PC-9 (cell line): Measurements from ENCODE around the gene COG5. TPM values are rescaled to one million over a fixed set of nuclear protein-coding genes. Genes with fewer than 3 reads are reported as not detected.

Experiments used
- BruUV-seq: library from RNA; stranded (reverse); fragments of 400-500 nt; replicated peaks from 2 replicates; lab custom pipeline; 2021; lab: Mats Ljungman, UMichigan
- CTCF ChIA-PET: fragments of 300-600 bp; sonication (Branson Sonifier 250); formaldehyde crosslinking; loops from one replicate; lab custom pipeline; 2022; ENCODE audit warnings: antibody characterized with exemption; lab: Charles Lee
- POLR2A ChIA-PET: fragments of 300-600 bp; sonication (Branson Sonifier 250); formaldehyde crosslinking; loops from one replicate; lab custom pipeline; 2022; ENCODE audit warnings: antibody characterized with exemption; ENCODE audit not compliant: unreplicated experiment; lab: Charles Lee
- DNase-seq, 2 experiments: peaks; one replicate each; pipeline versions ENCODE4 v3.0.0 to v3.0.0-alpha.2; 2015 to 2022; ENCODE audit warnings: mixed read lengths in 1 of 2
- H2AFZ ChIP-seq: fragments of 200-600 bp; sonication (generic); 2 replicates; pipeline ENCODE4 v1.8.1; 2017; ENCODE audit warnings: antibody characterized with exemption
- H3F3A ChIP-seq: fragments of 200-600 bp; sonication (generic); 2 replicates; pipeline ENCODE4 v1.8.1; 2017; ENCODE audit warnings: antibody characterized with exemption, mild to moderate bottlenecking, low read depth; ENCODE audit not compliant: insufficient read depth
- H3K27ac ChIP-seq: fragments of 200-600 bp; sonication (generic); 2 replicates; pipeline ENCODE4 v1.6.1; 2016; ENCODE audit warnings: mixed run types
- H3K27me3 ChIP-seq: fragments of 200-600 bp; sonication (generic); 2 replicates; pipeline ENCODE4 v1.6.1; 2016; ENCODE audit warnings: low read depth, mixed run types; ENCODE audit not compliant: insufficient read depth
- H3K36me3 ChIP-seq: fragments of 200-600 bp; sonication (generic); 2 replicates; pipeline ENCODE4 v1.6.1; 2016; ENCODE audit warnings: low read depth, mixed run types
- H3K4me1 ChIP-seq: fragments of 200-600 bp; sonication (generic); replicated peaks from 2 replicates; pipeline ENCODE4 v1.6.1; 2016; ENCODE audit warnings: mixed run types; ENCODE audit not compliant: insufficient read depth
- H3K4me2 ChIP-seq: fragments of 200-600 bp; sonication (generic); 2 replicates; pipeline ENCODE4 v1.6.1; 2017; ENCODE audit warnings: mixed run types
- H3K4me3 ChIP-seq: fragments of 200-600 bp; sonication (generic); 2 replicates; pipeline ENCODE4 v1.6.1; 2016; ENCODE audit warnings: mixed run types
- H3K79me2 ChIP-seq: fragments of 200-600 bp; sonication (generic); 2 replicates; pipeline ENCODE4 v1.6.1; 2017; ENCODE audit warnings: low read depth, mixed run types
- H3K9me2 ChIP-seq: fragments of 200-600 bp; sonication (generic); 2 replicates; pipeline ENCODE4 v1.8.1; 2017; ENCODE audit warnings: mild to moderate bottlenecking; ENCODE audit not compliant: insufficient read depth
- H3K9me3 ChIP-seq: fragments of 200-600 bp; sonication (generic); 2 replicates; pipeline ENCODE4 v1.8.1; 2016; ENCODE audit warnings: low read depth; ENCODE audit not compliant: insufficient read depth
- H4K20me1 ChIP-seq: fragments of 200-600 bp; sonication (generic); 2 replicates; pipeline ENCODE4 v1.8.1; 2017; ENCODE audit not compliant: insufficient read depth
- CTCF ChIP-seq: fragments of 200-600 bp; sonication (generic); conservative IDR thresholded peaks from 2 replicates; pipeline ENCODE4 v1.6.1; 2017; ENCODE audit warnings: mixed run types, antibody characterized with exemption, mild to moderate bottlenecking, moderate library complexity
- EZH2 ChIP-seq: fragments of 200-600 bp; sonication (generic); IDR thresholded peaks from 2 replicates; pipeline ENCODE4 v1.8.0; 2017; ENCODE audit warnings: antibody characterized with exemption, low read depth
- intact Hi-C: fragments of 100-400 bp; cut with micrococcal nuclease; formaldehyde crosslinking; loops from one replicate; pipeline ENCODE4 v1.10.0; 2022; ENCODE audit not compliant: unreplicated experiment
- total RNA-seq: library from RNA; stranded (reverse); gene quantifications from 2 replicates; pipeline ENCODE4 v1.2.3, GENCODE V29; 2021

COG5 gene
- total RNA-seq, 1 experiment from 2014 or later = 43.5 TPM

- CTCF ChIA-PET = no interaction called here
- POLR2A ChIA-PET = no interaction called here
- no peaks in the 10 kb centered on the region for H3K79me2 ChIP-seq
- BruUV-seq = no TSS peak
- H3K4me3 ChIP-seq = no peak overlapping the region
- H3K4me1 ChIP-seq = no peaks in the 10 kb centered on the region
- H3K27ac ChIP-seq = no peak overlapping the region
- no peaks in the 10 kb centered on the region; the same call in 1 of the 2 replicates for H4K20me1 ChIP-seq
- TF ChIP-seq CTCF = no peak
- TF ChIP-seq EZH2 = no peak
- H3K36me3 ChIP-seq = no peaks in the 10 kb centered on the region
- H2AFZ ChIP-seq = no peak overlapping the region
- H3K4me2 ChIP-seq = no peak overlapping the region
- DNase-seq = no peak
- intact Hi-C loops = no loop called here
- no peaks in the 10 kb centered on the region for H3K9me3 ChIP-seq
- H3K27me3 ChIP-seq = no peaks in the 10 kb centered on the region
- H3F3A ChIP-seq = no peaks in the 10 kb centered on the region
- H3K9me2 ChIP-seq = 0 out of 2 replicates have a peak, but pooled peaks cover 4% of the 10 kb centered on the region
These were observed 190.4 kb downstream of the COG5 start for GRCh38 chr7:107373354-107373753.

- H3K79me2 ChIP-seq = no peaks in the 10 kb centered on the region
- H3K4me3 ChIP-seq = no peak overlapping the region
- no peak overlapping the region for H3K4me2 ChIP-seq
- H3K36me3 ChIP-seq = no peaks in the 10 kb centered on the region
- POLR2A ChIA-PET = no interaction called here
- no peaks in the 10 kb centered on the region for H3F3A ChIP-seq
- TF ChIP-seq CTCF (no peak), EZH2 (no peak)
- H3K4me1 ChIP-seq = no peaks in the 10 kb centered on the region
- 0 out of 2 replicates have a peak, but pooled peaks cover 4% of the 10 kb centered on the region for H3K9me2 ChIP-seq
- H3K9me3 ChIP-seq = no peaks in the 10 kb centered on the region
- no TSS peak for BruUV-seq
- no peak overlapping the region for H2AFZ ChIP-seq
- DNase-seq = no peak
- no peaks in the 10 kb centered on the region for H3K27me3 ChIP-seq
- intact Hi-C loops = no loop called here
- H4K20me1 ChIP-seq = no peaks in the 10 kb centered on the region; the same call in 1 of the 2 replicates
- CTCF ChIA-PET = no interaction called here
- no peak overlapping the region for H3K27ac ChIP-seq
These were observed 191.4 kb downstream of the COG5 start for GRCh38 chr7:107372298-107372697.

- no peak for TF ChIP-seq CTCF
- no peak for TF ChIP-seq EZH2
- H4K20me1 ChIP-seq = no peaks in the 10 kb centered on the region; the same call in 1 of the 2 replicates
- no peak overlapping the region for H3K4me3 ChIP-seq
- H3K79me2 ChIP-seq = no peaks in the 10 kb centered on the region
- H2AFZ ChIP-seq = no peak overlapping the region
- H3K27me3 ChIP-seq = no peaks in the 10 kb centered on the region
- BruUV-seq = no TSS peak
- no peak overlapping the region for H3K4me2 ChIP-seq
- no peaks in the 10 kb centered on the region for H3F3A ChIP-seq
- no peak overlapping the region for H3K27ac ChIP-seq
- ChIA-PET CTCF (no interaction called here), POLR2A (no interaction called here)
- no peak for DNase-seq
- H3K9me2 ChIP-seq = 0 out of 2 replicates have a peak, but pooled peaks cover 1% of the 10 kb centered on the region
- intact Hi-C loops = no loop called here
- H3K4me1 ChIP-seq = no peaks in the 10 kb centered on the region
- H3K36me3 ChIP-seq = no peaks in the 10 kb centered on the region
- H3K9me3 ChIP-seq = no peaks in the 10 kb centered on the region
These were observed 192.9 kb downstream of the COG5 start for GRCh38 chr7:107370816-107371215.
